Cardiac fibroblast (primary cell): ENCODE data around the gene SGO2.
"Not testable (repeated sequence)": the region's sequence is repeated elsewhere in the genome, so short reads cannot be mapped to it uniquely, and the experiment has no call there.

Experiments
- DNase-seq, 2 donors: peaks; one replicate each; pipeline versions ENCODE4 v3.0.0 to v3.0.0-alpha.2; 2010; ENCODE audit warnings: low read depth in 2 of 2
- H3K4me3 ChIP-seq, 2 donors: replicated peaks in 1 of 2; 1 replicate in 1 of 2; 2 replicates in 1 of 2; pipeline ENCODE4 v1.5.1; 2011; ENCODE audit warnings: low read depth in 2 of 2, low read length in 2 of 2, mild to moderate bottlenecking in 2 of 2, moderate library complexity in 1 of 2
- CTCF ChIP-seq: IDR thresholded peaks from one replicate; pipeline ENCODE4 v1.5.1; 2011; ENCODE audit warnings: low read depth, mild to moderate bottlenecking, low read length, inconsistent platforms

The SGO2 gene

GRCh38 chr2:200534572-200534971 is 8.6 kb downstream of the SGO2 start:
- DNase-seq = peak in 1 of 2 donors; percentile 9
- TF ChIP-seq CTCF = no peak
- no peak overlapping the region for H3K4me3 ChIP-seq

- DNase-seq = no peak
- TF ChIP-seq CTCF = no peak
- no peak overlapping the region for H3K4me3 ChIP-seq
Measured at GRCh38 chr2:200538139-200538538, 12.1 kb downstream of the SGO2 start.

GRCh38 chr2:200540793-200541192 is 14.8 kb downstream of the SGO2 start:
- no peak for DNase-seq
- no peak overlapping the region for H3K4me3 ChIP-seq
- no peak for TF ChIP-seq CTCF

- DNase-seq, H3K4me3 ChIP-seq: not testable (repeated sequence)
Measured at GRCh38 chr2:200566596-200566995, 40.6 kb downstream of the SGO2 start.

GRCh38 chr2:200567932-200568331 is 41.9 kb downstream of the SGO2 start:
- TF ChIP-seq CTCF = no peak
- H3K4me3 ChIP-seq = no peak overlapping the region
- DNase-seq = no peak

GRCh38 chr2:200575957-200576356 is 50.0 kb downstream of the SGO2 start:
- peak; percentile 38 for TF ChIP-seq CTCF
- H3K4me3 ChIP-seq = no peak overlapping the region
- peak; percentile 40 to 52 for DNase-seq

GRCh38 chr2:200577027-200577426 is 51.0 kb downstream of the SGO2 start:
- peak; percentile 16 for TF ChIP-seq CTCF
- DNase-seq = no peak
- no peak overlapping the region for H3K4me3 ChIP-seq
